ENCODE data around the gene ATAD3B.
"Not testable (repeated sequence)": the region's sequence is repeated elsewhere in the genome, so short reads cannot be mapped to it uniquely, and the experiment has no call there.

The ATAD3B gene

DNA sequence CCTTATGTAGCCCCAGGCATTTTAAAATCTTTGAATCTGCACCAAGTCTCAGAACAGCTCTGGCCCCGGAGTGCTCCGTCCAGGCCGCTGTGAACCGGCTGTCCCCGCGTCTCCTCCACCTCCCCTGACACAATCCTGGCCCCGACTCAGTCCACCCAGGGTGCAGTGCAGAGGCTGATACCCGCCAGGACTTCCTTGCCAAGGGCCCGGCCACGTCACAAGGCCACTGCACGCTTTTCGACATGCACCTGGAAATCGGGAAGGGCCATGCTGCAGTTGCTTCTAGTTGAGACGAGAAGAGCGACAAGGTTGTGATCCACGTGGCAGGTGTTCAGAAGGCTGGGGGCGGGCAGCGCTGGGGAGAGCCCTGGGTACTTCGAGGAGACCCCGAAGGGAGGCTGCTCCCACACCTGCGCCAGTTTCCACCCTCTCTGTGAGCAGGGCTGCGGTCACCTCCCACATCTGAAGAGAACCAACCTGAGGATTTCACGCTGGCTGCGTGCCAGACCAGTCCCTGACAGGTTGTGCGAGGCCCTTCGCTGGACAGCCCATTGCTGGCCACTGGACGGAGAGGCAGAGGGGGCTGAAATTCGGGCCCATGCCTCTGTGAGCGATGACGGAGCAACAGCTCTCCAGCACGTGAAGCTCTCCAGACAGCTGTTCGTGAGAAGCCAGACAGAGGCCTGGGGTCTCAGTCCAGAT lies 29.3 kb upstream of the ATAD3B start:
- TF ChIP-seq SP3 (tag by site-specific recombination; IDR thresholded peaks at IDR 0.05) = no peak
- TF ChIP-seq, protein P1, sequence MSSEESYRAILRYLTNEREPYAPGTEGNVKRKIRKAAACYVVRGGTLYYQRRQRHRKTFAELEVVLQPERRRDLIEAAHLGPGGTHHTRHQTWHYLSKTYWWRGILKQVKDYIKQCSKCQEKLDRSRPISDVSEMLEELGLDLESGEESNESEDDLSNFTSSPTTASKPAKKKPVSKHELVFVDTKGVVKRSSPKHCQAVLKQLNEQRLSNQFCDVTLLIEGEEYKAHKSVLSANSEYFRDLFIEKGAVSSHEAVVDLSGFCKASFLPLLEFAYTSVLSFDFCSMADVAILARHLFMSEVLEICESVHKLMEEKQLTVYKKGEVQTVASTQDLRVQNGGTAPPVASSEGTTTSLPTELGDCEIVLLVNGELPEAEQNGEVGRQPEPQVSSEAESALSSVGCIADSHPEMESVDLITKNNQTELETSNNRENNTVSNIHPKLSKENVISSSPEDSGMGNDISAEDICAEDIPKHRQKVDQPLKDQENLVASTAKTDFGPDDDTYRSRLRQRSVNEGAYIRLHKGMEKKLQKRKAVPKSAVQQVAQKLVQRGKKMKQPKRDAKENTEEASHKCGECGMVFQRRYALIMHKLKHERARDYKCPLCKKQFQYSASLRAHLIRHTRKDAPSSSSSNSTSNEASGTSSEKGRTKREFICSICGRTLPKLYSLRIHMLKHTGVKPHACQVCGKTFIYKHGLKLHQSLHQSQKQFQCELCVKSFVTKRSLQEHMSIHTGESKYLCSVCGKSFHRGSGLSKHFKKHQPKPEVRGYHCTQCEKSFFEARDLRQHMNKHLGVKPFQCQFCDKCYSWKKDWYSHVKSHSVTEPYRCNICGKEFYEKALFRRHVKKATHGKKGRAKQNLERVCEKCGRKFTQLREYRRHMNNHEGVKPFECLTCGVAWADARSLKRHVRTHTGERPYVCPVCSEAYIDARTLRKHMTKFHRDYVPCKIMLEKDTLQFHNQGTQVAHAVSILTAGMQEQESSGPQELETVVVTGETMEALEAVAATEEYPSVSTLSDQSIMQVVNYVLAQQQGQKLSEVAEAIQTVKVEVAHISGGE (tag by site-specific recombination; conservative IDR thresholded peaks at IDR 0.05; ENCODE audit: low read depth) = no peak
- TF ChIP-seq ZNF341 (tag by site-specific recombination; IDR thresholded peaks at IDR 0.05; ENCODE audit: low read depth) = peak; percentile 55; the same call in 1 of the 2 replicates
- H3K9me3 ChIP-seq (ENCODE audit: control insufficient read depth, insufficient read depth, low read depth, low read length) = no peaks in the 10 kb centered on the region
- peaks cover 0 to 9% of the 10 kb centered on the region in 2 experiments; a peak in 1 of 3 replicates for H3K36me3 ChIP-seq (ENCODE audit: control insufficient read depth in 2 of 2, insufficient read depth in 1 of 2, low read length in 2 of 2)
- H3K4me1 ChIP-seq (ENCODE audit: control insufficient read depth, insufficient read depth, low read length) = no peaks in the 10 kb centered on the region
- H3K27ac ChIP-seq (ENCODE audit: extremely low read depth, low read depth, low read length) = no peak overlapping the region
- POLR2A ChIA-PET = interaction anchor here (0.7 to 2.0 kb wide), 2 partner anchors 42 to 44 kb away, joined by 3 to 4 read pairs; partner anchors contain the start of gene CCNL2
- CTCF ChIA-PET = interaction anchor here (0.6 to 2.9 kb wide), 7 partner anchors 13 to 72 kb away, joined by 3 to 14 read pairs (median 5); a partner anchor contains a TSS
- H3K4me3 ChIP-seq (ENCODE audit: low read depth, low read length) = no peak overlapping the region

DNA sequence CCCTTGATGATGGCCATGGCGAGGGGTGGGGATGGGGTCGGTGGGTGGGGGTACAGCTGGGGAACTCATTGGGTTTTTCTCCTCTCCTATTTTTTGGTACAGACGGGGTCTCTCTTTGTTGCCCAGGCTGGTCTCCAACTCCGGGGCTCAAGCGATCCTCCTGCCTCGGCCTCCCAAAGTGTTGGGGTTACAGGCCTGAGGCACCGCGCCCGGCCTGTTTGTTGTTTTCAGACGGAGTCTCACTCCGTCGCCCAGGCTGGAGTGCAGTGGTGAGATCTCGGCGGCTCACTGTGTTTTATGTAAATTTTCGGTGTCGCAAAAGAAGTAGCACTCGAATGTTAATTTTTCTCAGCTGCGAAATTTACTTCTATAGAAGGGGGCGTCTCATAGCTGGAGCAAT lies 24.9 kb upstream of the ATAD3B start:
- H3K36me3 ChIP-seq (ENCODE audit: control insufficient read depth in 2 of 2, insufficient read depth in 1 of 2, low read length in 2 of 2); CTCF ChIA-PET; H3K27ac ChIP-seq (ENCODE audit: extremely low read depth, low read depth, low read length); H3K4me3 ChIP-seq (ENCODE audit: low read depth, low read length); H3K9me3 ChIP-seq (ENCODE audit: control insufficient read depth, insufficient read depth, low read depth, low read length); H3K4me1 ChIP-seq (ENCODE audit: control insufficient read depth, insufficient read depth, low read length): not testable (repeated sequence)
- POLR2A ChIA-PET = interaction anchor here (0.7 kb wide), 1 partner anchor 70 kb away, joined by 4 read pairs; no protein-coding TSS in a partner anchor

DNA sequence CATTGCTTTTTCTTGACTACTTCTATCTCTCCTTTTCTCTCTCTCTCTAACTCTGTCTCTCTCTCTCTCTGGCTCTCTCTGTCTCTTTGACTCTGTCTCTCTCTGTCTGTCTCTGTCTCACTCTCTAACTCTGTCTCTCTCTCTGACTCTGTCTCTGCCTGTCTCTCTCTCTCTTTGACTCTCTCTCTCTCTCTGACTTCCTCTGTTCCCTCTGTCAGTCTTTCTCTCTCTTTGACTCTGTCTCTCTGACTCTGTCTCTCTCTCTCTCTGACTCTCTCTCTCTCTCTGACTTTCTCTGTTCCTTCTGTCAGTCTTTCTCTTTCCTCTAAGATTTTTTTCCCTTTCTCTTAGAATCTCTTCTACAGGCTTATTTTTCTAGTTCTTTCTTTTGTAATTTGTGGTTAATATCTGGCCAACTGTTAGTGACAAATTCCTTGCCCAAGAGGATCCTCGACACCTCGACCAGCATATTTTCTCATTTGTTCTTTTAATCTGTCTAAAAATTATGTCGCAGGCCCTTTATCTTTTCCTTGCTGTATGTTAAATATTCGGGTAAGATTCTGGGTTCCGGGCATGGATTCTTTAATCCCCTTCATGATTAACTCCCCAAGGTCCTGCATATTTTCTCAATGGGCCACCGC lies 22.3 kb upstream of the ATAD3B start, which contains the start of gene ATAD3C:
TSS of gene ATAD3C (plus strand) at position 591 of the 641 bp plus-strand sequence. CDS start 995 bp downstream, outside the sequence.
- POLR2A ChIA-PET = no interaction called here
- no peak within 1 kb of the TSS for H3K27ac ChIP-seq (ENCODE audit: extremely low read depth, low read depth, low read length)
- H3K9me3 ChIP-seq (ENCODE audit: control insufficient read depth, insufficient read depth, low read depth, low read length) = no peaks in the 10 kb centered on the region
- H3K4me1 ChIP-seq (ENCODE audit: control insufficient read depth, insufficient read depth, low read length) = no peaks in the 10 kb centered on the region
- no peaks in the 10 kb centered on the region for H3K36me3 ChIP-seq (ENCODE audit: control insufficient read depth in 2 of 2, insufficient read depth in 1 of 2, low read length in 2 of 2)
- CTCF ChIA-PET = interaction anchor here (0.7 to 0.8 kb wide), 2 partner anchors 8 to 58 kb away, joined by 3 read pairs; no protein-coding TSS in a partner anchor
- H3K4me3 ChIP-seq (ENCODE audit: low read depth, low read length) = no peak within 1 kb of the TSS
- TF ChIP-seq PRDM1 (tag by site-specific recombination; IDR thresholded peaks at IDR 0.05) (peak; percentile 82; the same call in 1 of the 2 replicates), EGR2 (tag by site-specific recombination; IDR thresholded peaks at IDR 0.05; ENCODE audit: low read depth) (no peak), ZNF596 (tag by site-specific recombination; IDR thresholded peaks at IDR 0.05) (peak; percentile 95), ZNF366 (tag by site-specific recombination; conservative IDR thresholded peaks at IDR 0.05) (peak; percentile 48; the same call in 1 of the 2 replicates)
- TF ChIP-seq, protein P2, sequence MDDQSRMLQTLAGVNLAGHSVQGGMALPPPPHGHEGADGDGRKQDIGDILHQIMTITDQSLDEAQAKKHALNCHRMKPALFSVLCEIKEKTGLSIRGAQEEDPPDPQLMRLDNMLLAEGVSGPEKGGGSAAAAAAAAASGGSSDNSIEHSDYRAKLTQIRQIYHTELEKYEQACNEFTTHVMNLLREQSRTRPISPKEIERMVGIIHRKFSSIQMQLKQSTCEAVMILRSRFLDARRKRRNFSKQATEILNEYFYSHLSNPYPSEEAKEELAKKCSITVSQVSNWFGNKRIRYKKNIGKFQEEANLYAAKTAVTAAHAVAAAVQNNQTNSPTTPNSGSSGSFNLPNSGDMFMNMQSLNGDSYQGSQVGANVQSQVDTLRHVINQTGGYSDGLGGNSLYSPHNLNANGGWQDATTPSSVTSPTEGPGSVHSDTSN (CRISPR knock-in tag; IDR thresholded peaks at IDR 0.05) = no peak

DNA sequence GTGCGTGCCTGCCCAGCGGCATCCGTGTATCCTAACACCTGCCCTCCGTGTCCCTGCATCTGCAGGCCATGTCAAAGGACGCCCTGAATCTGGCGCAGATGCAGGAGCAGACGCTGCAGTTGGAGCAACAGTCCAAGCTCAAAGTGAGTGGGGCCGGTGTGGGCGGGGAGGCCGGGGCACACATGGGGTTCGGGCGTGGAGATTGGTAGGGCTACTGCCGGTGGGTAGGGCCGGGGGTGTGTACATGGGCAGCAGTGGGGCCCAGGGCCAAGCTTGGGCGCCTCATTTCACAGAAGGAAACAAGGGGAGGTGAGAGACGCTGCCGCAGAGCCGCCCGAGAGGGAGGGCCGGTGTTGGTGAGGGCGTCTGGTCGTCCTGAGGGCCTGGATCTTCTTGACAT lies 20.9 kb upstream of the ATAD3B start:
- TF ChIP-seq EGR2 (tag by site-specific recombination; IDR thresholded peaks at IDR 0.05; ENCODE audit: low read depth) = peak; percentile 37
- peak; percentile 63 for TF ChIP-seq ZNF157 (tag by site-specific recombination; IDR thresholded peaks at IDR 0.05)
- peak; percentile 25; the same call in 1 of the 2 replicates for TF ChIP-seq ZFHX2 (tag by site-specific recombination; conservative IDR thresholded peaks at IDR 0.05)
- H3K36me3 ChIP-seq (ENCODE audit: control insufficient read depth in 2 of 2, insufficient read depth in 1 of 2, low read length in 2 of 2); H3K4me1 ChIP-seq (ENCODE audit: control insufficient read depth, insufficient read depth, low read length); H3K9me3 ChIP-seq (ENCODE audit: control insufficient read depth, insufficient read depth, low read depth, low read length); H3K4me3 ChIP-seq (ENCODE audit: low read depth, low read length); H3K27ac ChIP-seq (ENCODE audit: extremely low read depth, low read depth, low read length); POLR2A ChIA-PET: not testable (repeated sequence)
- CTCF ChIA-PET = interaction anchor here (0.6 kb wide), 1 partner anchor 48 kb away, joined by 3 read pairs; no protein-coding TSS in a partner anchor

Measured in HEK293 (cell line).